PC-3 (cell line): ENCODE results near the gene EEPD1.

Experiments
- EZH2 ChIP-seq: fragments of 300-600 bp; sonication (generic); IDR thresholded peaks from one replicate; pipeline ENCODE4 v1.6.1; 2017; ENCODE audit warnings: antibody characterized with exemption, mild to moderate bottlenecking, low read length; ENCODE audit not compliant: unreplicated experiment
- EZH2phosphoT487 ChIP-seq: fragments of 300-600 bp; sonication (generic); IDR thresholded peaks from 2 replicates; pipeline ENCODE4 v1.6.1; 2018; ENCODE audit warnings: mild to moderate bottlenecking, antibody characterized with exemption, low read length, borderline replicate concordance
- TF ChIP-seq, protein P1 (sequence below): fragments of 300-600 bp; sonication (generic); conservative IDR thresholded peaks from 2 replicates; pipeline ENCODE4 v1.5.1; 2017; ENCODE audit warnings: antibody characterized with exemption, low read depth, mild to moderate bottlenecking, low read length

DNA sequence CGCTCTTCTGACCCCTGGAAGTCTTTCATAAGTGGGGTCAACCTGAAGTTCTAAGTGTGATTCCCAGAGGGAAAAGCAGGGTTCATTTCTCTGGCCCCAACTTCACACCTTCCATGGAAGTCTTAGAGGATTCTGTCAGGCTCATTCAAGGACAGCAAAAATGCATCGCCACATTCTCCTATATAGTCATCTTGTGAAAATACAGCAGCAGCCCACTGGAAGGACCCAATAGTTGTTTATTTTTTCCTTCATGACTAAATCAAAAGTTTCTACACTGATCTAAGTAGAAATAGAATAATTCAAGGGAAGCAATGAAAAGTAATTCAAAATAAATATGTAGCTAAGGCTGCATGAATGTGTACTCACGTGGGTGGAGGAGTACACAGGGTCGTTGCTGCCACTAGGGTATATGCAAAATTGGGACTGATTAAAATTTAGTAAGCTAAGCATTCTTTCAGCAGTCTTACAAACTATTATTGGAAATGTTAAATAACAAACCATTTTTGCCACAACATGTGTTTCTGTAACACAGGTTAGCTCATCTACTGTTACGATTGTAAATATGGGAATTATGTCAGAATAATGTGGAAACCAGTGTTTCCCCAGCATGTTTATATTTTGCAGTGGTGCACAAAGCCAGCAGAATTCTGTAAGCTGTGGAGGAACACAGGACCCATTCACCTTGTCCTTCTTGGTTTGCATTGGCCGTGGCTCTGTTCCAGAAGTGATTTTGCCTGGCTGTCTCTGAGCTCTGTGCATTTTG, 33.5 kb downstream of the EEPD1 start:
- no peak for TF ChIP-seq EZH2phosphoT487
- TF ChIP-seq, protein P1, sequence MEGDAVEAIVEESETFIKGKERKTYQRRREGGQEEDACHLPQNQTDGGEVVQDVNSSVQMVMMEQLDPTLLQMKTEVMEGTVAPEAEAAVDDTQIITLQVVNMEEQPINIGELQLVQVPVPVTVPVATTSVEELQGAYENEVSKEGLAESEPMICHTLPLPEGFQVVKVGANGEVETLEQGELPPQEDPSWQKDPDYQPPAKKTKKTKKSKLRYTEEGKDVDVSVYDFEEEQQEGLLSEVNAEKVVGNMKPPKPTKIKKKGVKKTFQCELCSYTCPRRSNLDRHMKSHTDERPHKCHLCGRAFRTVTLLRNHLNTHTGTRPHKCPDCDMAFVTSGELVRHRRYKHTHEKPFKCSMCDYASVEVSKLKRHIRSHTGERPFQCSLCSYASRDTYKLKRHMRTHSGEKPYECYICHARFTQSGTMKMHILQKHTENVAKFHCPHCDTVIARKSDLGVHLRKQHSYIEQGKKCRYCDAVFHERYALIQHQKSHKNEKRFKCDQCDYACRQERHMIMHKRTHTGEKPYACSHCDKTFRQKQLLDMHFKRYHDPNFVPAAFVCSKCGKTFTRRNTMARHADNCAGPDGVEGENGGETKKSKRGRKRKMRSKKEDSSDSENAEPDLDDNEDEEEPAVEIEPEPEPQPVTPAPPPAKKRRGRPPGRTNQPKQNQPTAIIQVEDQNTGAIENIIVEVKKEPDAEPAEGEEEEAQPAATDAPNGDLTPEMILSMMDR = no peak
- no peak for TF ChIP-seq EZH2
